NCI-H345 treated with DMSO at 0.1 percent for 48 hours (cell line): Measurements from ENCODE around the gene CABLES2.

Source experiments
- DNase-seq: peaks from one replicate; lab custom pipeline; 2025; ENCODE audit not compliant: unreplicated experiment; lab: John Stamatoyannopoulos, UW

CABLES2 gene

GRCh38 chr20:62405108-62405980 lies 1.7 kb downstream of the CABLES2 start:
- DNase-seq: no peak

GRCh38 chr20:62404761-62405107 lies 2.4 kb downstream of the CABLES2 start:
- no peak for DNase-seq

GRCh38 chr20:62404112-62404665 lies 2.9 kb downstream of the CABLES2 start:
- DNase-seq: no peak

GRCh38 chr20:62403331-62403730 lies 3.8 kb downstream of the CABLES2 start:
- no peak for DNase-seq

GRCh38 chr20:62402456-62403150 lies 4.5 kb downstream of the CABLES2 start:
- no peak for DNase-seq

- no peak for DNase-seq
These were observed 5.7 kb downstream of the CABLES2 start for GRCh38 chr20:62401331-62401779.

GRCh38 chr20:62400541-62400940 lies 6.5 kb downstream of the CABLES2 start:
- no peak for DNase-seq

GRCh38 chr20:62400021-62400420 lies 7.1 kb downstream of the CABLES2 start:
- DNase-seq: no peak

GRCh38 chr20:62398120-62398821 lies 8.8 kb downstream of the CABLES2 start:
- DNase-seq: no peak

GRCh38 chr20:62396367-62397239 lies 10.5 kb downstream of the CABLES2 start:
- no peak for DNase-seq

GRCh38 chr20:62395311-62396242 lies 11.5 kb downstream of the CABLES2 start:
- no peak for DNase-seq

- no peak for DNase-seq
These were observed 12.5 kb downstream of the CABLES2 start for GRCh38 chr20:62394248-62395245.

- no peak for DNase-seq
These were observed 13.3 kb downstream of the CABLES2 start for GRCh38 chr20:62393830-62394229.

- DNase-seq: no peak
These were observed 13.8 kb downstream of the CABLES2 start for GRCh38 chr20:62393335-62393665.

- no peak for DNase-seq
These were observed 14.3 kb downstream of the CABLES2 start for GRCh38 chr20:62392621-62393334.

- no peak for DNase-seq
These were observed 15.0 kb downstream of the CABLES2 start for GRCh38 chr20:62392077-62392418.

GRCh38 chr20:62391165-62392076 lies 15.7 kb downstream of the CABLES2 start:
- DNase-seq: no peak
